NB4 (cell line): ENCODE results near the gene ARHGAP22.
A peak's percentile ranks its signal among the peaks of the same experiment; 100 is the strongest.

Experiments
- DNase-seq: peaks from one replicate; pipeline ENCODE4 v3.0.0; 2010; ENCODE audit warnings: low read depth
- H3K4me3 ChIP-seq: one replicate; pipeline ENCODE4 v1.5.1; 2011; ENCODE audit warnings: mild to moderate bottlenecking, low read depth, low read length, moderate library complexity
- MYC ChIP-seq: IDR thresholded peaks from 2 replicates; pipeline ENCODE4 v1.6.1; 2011; ENCODE audit warnings: low read depth, low read length
- POLR2A ChIP-seq: IDR thresholded peaks from 2 replicates; pipeline ENCODE4 v1.6.1; 2011; ENCODE audit warnings: mild to moderate bottlenecking; ENCODE audit not compliant: insufficient read length; ENCODE audit errors: extremely low read depth
- TF ChIP-seq, protein P1 (sequence below): IDR thresholded peaks from 2 replicates; pipeline ENCODE4 v1.6.1; 2011; ENCODE audit warnings: low read depth, low read length
- TF ChIP-seq, protein P2 (sequence below): IDR thresholded peaks from one replicate; pipeline ENCODE4 v1.5.1; 2012; ENCODE audit warnings: low read depth, low read length

The ARHGAP22 gene

GRCh38 chr10:48616436-48616835, 11.6 kb upstream of the ARHGAP22 start:
- DNase-seq, result no peak
- TF ChIP-seq, protein P1, sequence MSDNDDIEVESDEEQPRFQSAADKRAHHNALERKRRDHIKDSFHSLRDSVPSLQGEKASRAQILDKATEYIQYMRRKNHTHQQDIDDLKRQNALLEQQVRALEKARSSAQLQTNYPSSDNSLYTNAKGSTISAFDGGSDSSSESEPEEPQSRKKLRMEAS, result no peak
- TF ChIP-seq MYC (no peak), POLR2A (no peak)
- TF ChIP-seq, protein P2, sequence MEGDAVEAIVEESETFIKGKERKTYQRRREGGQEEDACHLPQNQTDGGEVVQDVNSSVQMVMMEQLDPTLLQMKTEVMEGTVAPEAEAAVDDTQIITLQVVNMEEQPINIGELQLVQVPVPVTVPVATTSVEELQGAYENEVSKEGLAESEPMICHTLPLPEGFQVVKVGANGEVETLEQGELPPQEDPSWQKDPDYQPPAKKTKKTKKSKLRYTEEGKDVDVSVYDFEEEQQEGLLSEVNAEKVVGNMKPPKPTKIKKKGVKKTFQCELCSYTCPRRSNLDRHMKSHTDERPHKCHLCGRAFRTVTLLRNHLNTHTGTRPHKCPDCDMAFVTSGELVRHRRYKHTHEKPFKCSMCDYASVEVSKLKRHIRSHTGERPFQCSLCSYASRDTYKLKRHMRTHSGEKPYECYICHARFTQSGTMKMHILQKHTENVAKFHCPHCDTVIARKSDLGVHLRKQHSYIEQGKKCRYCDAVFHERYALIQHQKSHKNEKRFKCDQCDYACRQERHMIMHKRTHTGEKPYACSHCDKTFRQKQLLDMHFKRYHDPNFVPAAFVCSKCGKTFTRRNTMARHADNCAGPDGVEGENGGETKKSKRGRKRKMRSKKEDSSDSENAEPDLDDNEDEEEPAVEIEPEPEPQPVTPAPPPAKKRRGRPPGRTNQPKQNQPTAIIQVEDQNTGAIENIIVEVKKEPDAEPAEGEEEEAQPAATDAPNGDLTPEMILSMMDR, result no peak
- H3K4me3 ChIP-seq, result no peak overlapping the region

DNA sequence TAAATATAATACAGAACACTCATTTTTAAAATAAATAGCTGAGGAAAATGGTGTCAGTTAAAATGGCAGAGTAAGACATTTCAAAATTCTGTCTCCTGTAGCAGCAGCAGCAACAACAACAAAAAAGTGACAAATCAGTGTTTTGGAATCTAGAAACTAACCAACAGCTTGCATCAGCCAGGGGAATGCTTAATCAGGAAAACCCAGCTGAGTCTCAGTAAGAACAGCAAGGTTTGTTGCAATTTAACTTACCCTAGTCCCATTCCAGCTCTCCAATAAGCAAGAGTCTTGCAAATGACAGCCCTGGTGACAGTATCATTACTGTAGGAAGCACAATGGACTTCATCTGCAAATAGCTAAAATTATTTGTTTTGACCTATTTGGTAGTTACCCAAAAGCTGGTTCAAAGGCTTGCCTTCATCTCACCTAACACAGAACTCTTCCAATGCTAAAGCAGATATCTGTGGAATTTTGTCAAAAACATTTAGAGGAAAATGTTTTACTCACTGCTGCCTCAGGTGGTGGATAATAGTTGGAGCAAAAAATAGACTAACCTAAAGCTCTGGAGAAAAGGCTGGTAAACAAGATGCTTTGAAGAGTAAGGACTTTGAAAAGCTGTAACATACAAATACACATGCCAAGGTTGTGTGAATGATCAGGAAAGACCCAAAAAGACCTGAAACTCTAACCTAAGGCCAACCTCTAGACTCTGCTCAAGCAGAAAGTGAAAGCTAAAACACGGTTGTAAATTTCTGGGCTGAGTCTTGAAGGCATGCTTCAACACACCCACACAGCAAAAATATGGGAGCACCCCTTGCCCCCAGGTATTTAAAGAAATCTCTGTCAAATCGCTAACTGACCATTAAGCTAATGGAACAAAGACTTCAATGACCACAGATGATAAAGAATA, 9.9 kb upstream of the ARHGAP22 start:
- no peak for TF ChIP-seq POLR2A
- TF ChIP-seq, protein P2, result peak; percentile 18
- no peak for DNase-seq
- H3K4me3 ChIP-seq, result no peak overlapping the region

- H3K4me3 ChIP-seq, result no peak overlapping the region
- no peak for DNase-seq
- TF ChIP-seq, protein P2, result no peak
- TF ChIP-seq POLR2A (no peak), MYC (no peak)
- TF ChIP-seq, protein P1, result no peak
Measured at GRCh38 chr10:48613016-48613415, 8.1 kb upstream of the ARHGAP22 start.

GRCh38 chr10:48612236-48612943, 7.5 kb upstream of the ARHGAP22 start:
- H3K4me3 ChIP-seq, result no peak overlapping the region
- no peak for TF ChIP-seq MYC
- no peak for DNase-seq

GRCh38 chr10:48611133-48611532, 6.3 kb upstream of the ARHGAP22 start:
- no peak overlapping the region for H3K4me3 ChIP-seq
- TF ChIP-seq MYC, result no peak
- TF ChIP-seq, protein P2, result no peak
- TF ChIP-seq POLR2A, result no peak
- TF ChIP-seq, protein P1, result no peak
- no peak for DNase-seq

DNA sequence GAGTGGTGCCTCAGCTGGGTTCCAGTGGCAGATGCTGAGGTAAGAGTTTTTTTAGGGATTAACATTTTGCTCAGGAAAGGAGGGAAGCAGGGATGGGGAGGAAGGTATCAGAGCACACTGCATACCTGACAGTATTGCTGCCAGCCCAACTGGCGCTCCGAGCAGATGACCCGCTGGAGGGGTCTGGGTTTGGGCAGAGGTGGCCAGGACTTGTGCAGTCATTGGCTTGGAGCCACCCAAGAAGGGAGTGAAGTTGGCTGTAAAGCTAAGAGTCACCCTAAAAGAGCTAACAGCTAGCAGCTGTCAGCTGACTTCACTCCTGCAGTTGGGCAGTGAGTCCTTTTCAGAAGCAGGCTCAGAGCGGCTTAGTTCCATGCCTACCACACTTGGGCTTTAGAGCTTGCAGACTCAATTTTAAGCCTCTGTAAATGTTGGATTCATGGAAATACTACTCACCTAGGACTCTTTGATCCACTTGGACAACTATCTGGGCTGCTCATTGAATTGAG, 5.8 kb upstream of the ARHGAP22 start:
- TF ChIP-seq, protein P1, result no peak
- no peak for TF ChIP-seq MYC
- no peak for TF ChIP-seq POLR2A
- TF ChIP-seq, protein P2, result no peak
- DNase-seq, result no peak
- H3K4me3 ChIP-seq, result no peak overlapping the region
